HL-60 (cell line): ENCODE results near the gene TM6SF1.

Source experiments
- DNase-seq, 2 experiments: peaks; one replicate each; pipeline ENCODE4 v3.0.0-alpha.2; 2010 to 2020; ENCODE audit warnings: low read depth in 1 of 2, low spot score in 1 of 2
- H3K27ac ChIP-seq: fragments of 250-450 bp; sonication (Bioruptor Pico); replicated peaks from 2 replicates; pipeline ENCODE4 v1.5.1; 2020; ENCODE audit warnings: mild to moderate bottlenecking, moderate library complexity
- H3K27me3 ChIP-seq: fragments of 250-450 bp; sonication (Bioruptor Pico); 2 replicates; pipeline ENCODE4 v1.5.1; 2021; ENCODE audit warnings: mild to moderate bottlenecking, moderate library complexity; ENCODE audit not compliant: insufficient read depth, poor library complexity, severe bottlenecking
- H3K4me3 ChIP-seq: replicated peaks from 2 replicates; pipeline ENCODE4 v1.5.1; 2011; ENCODE audit warnings: mild to moderate bottlenecking, control low read depth, low read length; ENCODE audit not compliant: insufficient read depth
- GABPA ChIP-seq: IDR thresholded peaks from 2 replicates; pipeline ENCODE4 v1.6.1; 2012; ENCODE audit warnings: low read depth
- POLR2AphosphoS5 ChIP-seq: IDR thresholded peaks from 2 replicates; pipeline ENCODE4 v1.6.1; 2012; ENCODE audit warnings: low read depth
- SPI1 ChIP-seq: IDR thresholded peaks from 2 replicates; pipeline ENCODE4 v1.6.1; 2012; ENCODE audit warnings: low read depth, mild to moderate bottlenecking, borderline replicate concordance
- TF ChIP-seq, protein P1 (sequence below): IDR thresholded peaks from one replicate; pipeline ENCODE4 v1.5.1; 2011; ENCODE audit warnings: low read length, control low read depth, inconsistent platforms; ENCODE audit not compliant: insufficient read depth
- TF ChIP-seq, protein P2 (sequence below): IDR thresholded peaks from 2 replicates; pipeline ENCODE4 v1.6.1; 2012; ENCODE audit warnings: low read depth; ENCODE audit not compliant: insufficient replicate concordance

TM6SF1 gene

DNA sequence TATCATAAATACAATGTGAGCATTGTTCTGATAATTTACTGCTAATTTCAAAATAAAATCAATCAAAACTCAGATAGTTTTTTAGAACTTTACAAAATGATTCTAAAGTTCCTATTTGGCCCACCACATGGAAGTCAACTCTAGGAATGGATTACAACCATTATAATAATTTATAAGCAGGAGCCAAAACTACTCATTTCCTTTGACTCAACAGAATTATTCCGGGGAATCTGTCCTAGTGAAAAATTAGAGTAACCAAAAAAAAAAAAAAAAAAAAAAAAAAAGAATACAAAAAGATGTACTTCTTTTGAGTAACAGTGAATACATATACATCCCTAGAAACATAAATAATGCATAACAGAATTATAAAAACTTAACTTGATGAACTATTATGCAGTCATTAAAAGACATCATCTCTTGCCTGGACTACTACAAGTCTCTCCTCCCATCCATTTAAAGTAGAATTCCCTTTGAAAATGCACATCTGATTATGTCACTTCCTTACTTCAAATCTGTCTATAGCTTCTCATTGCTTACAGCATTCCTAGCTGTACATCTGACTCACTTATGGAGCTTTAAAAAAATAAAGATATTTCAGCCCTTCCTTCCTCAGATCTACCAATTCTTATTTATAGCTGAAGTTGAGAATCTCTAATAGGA, 56.8 kb downstream of the TM6SF1 start:
- TF ChIP-seq GABPA (no peak), POLR2AphosphoS5 (no peak), SPI1 (no peak)
- TF ChIP-seq, protein P1, sequence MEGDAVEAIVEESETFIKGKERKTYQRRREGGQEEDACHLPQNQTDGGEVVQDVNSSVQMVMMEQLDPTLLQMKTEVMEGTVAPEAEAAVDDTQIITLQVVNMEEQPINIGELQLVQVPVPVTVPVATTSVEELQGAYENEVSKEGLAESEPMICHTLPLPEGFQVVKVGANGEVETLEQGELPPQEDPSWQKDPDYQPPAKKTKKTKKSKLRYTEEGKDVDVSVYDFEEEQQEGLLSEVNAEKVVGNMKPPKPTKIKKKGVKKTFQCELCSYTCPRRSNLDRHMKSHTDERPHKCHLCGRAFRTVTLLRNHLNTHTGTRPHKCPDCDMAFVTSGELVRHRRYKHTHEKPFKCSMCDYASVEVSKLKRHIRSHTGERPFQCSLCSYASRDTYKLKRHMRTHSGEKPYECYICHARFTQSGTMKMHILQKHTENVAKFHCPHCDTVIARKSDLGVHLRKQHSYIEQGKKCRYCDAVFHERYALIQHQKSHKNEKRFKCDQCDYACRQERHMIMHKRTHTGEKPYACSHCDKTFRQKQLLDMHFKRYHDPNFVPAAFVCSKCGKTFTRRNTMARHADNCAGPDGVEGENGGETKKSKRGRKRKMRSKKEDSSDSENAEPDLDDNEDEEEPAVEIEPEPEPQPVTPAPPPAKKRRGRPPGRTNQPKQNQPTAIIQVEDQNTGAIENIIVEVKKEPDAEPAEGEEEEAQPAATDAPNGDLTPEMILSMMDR = no peak
- TF ChIP-seq, protein P2, sequence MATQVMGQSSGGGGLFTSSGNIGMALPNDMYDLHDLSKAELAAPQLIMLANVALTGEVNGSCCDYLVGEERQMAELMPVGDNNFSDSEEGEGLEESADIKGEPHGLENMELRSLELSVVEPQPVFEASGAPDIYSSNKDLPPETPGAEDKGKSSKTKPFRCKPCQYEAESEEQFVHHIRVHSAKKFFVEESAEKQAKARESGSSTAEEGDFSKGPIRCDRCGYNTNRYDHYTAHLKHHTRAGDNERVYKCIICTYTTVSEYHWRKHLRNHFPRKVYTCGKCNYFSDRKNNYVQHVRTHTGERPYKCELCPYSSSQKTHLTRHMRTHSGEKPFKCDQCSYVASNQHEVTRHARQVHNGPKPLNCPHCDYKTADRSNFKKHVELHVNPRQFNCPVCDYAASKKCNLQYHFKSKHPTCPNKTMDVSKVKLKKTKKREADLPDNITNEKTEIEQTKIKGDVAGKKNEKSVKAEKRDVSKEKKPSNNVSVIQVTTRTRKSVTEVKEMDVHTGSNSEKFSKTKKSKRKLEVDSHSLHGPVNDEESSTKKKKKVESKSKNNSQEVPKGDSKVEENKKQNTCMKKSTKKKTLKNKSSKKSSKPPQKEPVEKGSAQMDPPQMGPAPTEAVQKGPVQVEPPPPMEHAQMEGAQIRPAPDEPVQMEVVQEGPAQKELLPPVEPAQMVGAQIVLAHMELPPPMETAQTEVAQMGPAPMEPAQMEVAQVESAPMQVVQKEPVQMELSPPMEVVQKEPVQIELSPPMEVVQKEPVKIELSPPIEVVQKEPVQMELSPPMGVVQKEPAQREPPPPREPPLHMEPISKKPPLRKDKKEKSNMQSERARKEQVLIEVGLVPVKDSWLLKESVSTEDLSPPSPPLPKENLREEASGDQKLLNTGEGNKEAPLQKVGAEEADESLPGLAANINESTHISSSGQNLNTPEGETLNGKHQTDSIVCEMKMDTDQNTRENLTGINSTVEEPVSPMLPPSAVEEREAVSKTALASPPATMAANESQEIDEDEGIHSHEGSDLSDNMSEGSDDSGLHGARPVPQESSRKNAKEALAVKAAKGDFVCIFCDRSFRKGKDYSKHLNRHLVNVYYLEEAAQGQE = no peak
- H3K27ac ChIP-seq = no peak overlapping the region
- H3K4me3 ChIP-seq = no peak overlapping the region
- H3K27me3 ChIP-seq = peaks cover 4% of the 10 kb centered on the region
- DNase-seq = no peak

DNA sequence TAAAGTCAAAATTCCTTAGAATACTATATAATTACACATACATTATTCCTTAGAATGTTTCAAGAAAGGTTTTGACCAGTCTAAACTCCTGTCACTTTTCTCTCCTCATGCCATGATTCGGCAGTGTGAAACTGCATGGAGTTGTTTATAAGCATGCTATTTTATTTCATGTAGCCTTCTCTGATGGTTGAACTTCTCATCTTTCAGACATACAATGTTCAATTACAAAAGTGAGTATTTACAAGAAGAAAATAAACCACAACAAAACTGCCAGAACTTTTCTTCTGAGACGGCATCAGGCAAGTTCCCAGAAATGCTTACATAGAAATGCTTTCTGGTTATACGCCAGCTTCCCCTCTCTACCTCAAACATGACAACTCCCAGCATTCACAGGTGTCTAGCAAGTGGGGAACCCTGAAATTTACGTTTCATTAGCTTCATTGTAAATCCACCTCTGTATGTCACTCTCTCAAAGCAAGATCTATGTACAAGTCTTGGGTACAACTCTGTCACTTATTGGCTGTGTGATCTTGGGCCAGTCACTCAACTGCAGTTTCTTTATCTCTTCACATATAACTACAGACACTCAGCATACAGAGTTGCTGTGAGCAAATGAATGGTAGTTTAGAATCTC, 57.4 kb downstream of the TM6SF1 start:
- Histone ChIP-seq H3K27me3 (peaks cover 4% of the 10 kb centered on the region), H3K4me3 (no peak overlapping the region), H3K27ac (no peak overlapping the region)
- TF ChIP-seq, protein P1 = no peak
- TF ChIP-seq, protein P2 = no peak
- TF ChIP-seq SPI1 = no peak
- no peak for DNase-seq

DNA sequence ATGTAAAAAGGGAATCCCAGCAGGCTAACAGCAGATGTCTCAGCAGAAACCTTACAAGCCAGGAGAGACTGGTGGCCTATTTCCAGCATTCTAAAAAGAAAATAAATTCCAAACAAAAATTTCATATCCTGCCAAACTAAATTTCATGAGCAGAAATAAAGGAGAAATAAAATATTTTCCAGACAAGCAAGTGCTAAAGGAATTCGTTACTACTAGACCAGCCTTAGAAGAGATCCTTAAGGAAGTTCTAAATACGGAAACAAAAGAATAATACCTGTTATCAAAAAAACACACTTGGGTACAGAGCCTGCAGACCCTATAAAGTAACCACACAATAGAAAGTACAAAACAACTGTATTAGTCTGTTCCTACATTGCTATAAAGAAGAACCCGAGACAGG, 58.8 kb downstream of the TM6SF1 start:
- Histone ChIP-seq H3K27me3 (peaks cover 4% of the 10 kb centered on the region), H3K27ac (no peak overlapping the region), H3K4me3 (no peak overlapping the region)
- no peak for DNase-seq
- TF ChIP-seq GABPA = no peak
- TF ChIP-seq, protein P2 = no peak
- TF ChIP-seq, protein P1 = no peak
- no peak for TF ChIP-seq POLR2AphosphoS5
- TF ChIP-seq SPI1 = no peak
